Measurements from ENCODE around the gene UFD1. TPM values are rescaled to one million over a fixed set of nuclear protein-coding genes. Genes with fewer than 3 reads are reported as not detected.

Gene UFD1
- total and polyA plus RNA-seq, 11 donors, result 28.7 to 80.5 (median 43.0) TPM

DNA sequence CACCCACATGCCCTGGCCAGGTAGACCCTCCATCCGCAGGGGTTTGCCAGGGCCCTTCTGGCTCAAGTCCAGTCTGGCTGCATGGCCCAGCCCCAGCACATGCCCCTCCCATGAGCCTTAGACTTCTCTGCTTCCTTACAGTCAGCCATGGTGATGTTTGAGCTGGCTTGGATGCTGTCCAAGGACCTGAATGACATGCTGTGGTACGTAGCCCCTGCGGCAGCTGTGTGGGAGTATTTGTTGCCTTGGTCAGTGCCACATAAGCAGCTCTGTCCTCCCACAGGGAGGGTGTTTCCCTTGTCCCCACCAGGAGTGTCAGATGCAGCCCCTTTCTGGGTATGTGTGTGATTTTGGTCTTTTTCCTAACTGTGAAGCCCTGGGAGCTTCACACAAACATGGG lies 18.3 kb upstream of the UFD1 start:
- DNase-seq (peak in 1 of 5 donors; percentile 47), ATAC-seq (peak in 1 of 4 donors; percentile 65)
- H3K27me3 ChIP-seq, result no peaks in the 10 kb centered on the region
- no peak for TF ChIP-seq POLR2A (IDR thresholded peaks at IDR 0.05)
- no peak for TF ChIP-seq CTCF (IDR thresholded peaks at IDR 0.05)
- H3K9me3 ChIP-seq, result no peaks in the 10 kb centered on the region
- WGBS, 4 donors, result 35 to 46% (median 38%) methylated on average over 3 of the region's 3 CpGs
- H3K4me1 ChIP-seq, result no peaks in the 10 kb centered on the region
- intact Hi-C loops (cut with DNase I), result loop anchor here in 8 of 10 donors (2.0 to 10.0 kb wide), 5 partner anchors 130 to 218 kb away; partner anchors contain the start of gene SEPTIN5 (in 1 of the 8)
- peaks cover 0 to 6% (median 0%) of the 10 kb centered on the region in 9 donors for H3K36me3 ChIP-seq
- no peak overlapping the region for H3K27ac ChIP-seq
- H3K4me3 ChIP-seq, result no peak overlapping the region

DNA sequence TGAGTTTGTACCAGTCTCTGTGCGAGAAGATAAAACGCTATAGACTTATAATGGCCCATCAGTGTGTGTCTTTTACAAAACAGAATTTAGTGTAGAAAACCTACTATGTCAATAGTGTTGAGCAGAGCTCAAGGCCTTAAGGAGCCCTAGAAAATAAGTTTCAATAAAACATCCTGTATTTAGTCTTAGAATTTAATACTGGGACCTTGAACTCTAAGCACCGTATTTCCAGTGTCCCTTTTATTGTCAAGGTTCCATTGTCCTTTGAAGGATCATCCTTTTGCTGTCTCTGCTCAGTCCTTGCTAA lies 17.3 kb upstream of the UFD1 start:
- ATAC-seq (no peak), DNase-seq (no peak)
- TF ChIP-seq POLR2A (IDR thresholded peaks at IDR 0.05) (no peak), CTCF (IDR thresholded peaks at IDR 0.05) (no peak)
- Histone ChIP-seq H3K27ac (no peak overlapping the region), H3K27me3 (no peaks in the 10 kb centered on the region), H3K4me3 (no peak overlapping the region), H3K9me3 (no peaks in the 10 kb centered on the region), H3K36me3 (peaks cover 0 to 6% (median 0%) of the 10 kb centered on the region in 9 donors), H3K4me1 (no peaks in the 10 kb centered on the region)
- 95 to 98% (median 97%) methylated on average over 3 of the region's 3 CpGs for WGBS, 4 donors
- intact Hi-C loops (cut with DNase I), result loop anchor here in 9 of 10 donors (1.0 to 10.0 kb wide), 6 partner anchors 131 to 219 kb away; partner anchors contain the start of gene SEPTIN5 (in 1 of the 9)

GRCh38 chr22:19495562-19496323 lies 16.8 kb upstream of the UFD1 start:
- no peak for DNase-seq
- TF ChIP-seq POLR2A (IDR thresholded peaks at IDR 0.05), result no peak
- peak in 11 of 12 donors; percentile 5 to 57 (median 37) for TF ChIP-seq CTCF (IDR thresholded peaks at IDR 0.05)
- intact Hi-C loops (cut with DNase I), result loop anchor here in 9 of 10 donors (1.0 to 10.0 kb wide), 6 partner anchors 132 to 219 kb away; partner anchors contain the start of gene SEPTIN5 (in 1 of the 9)
- Histone ChIP-seq H3K9me3 (no peaks in the 10 kb centered on the region), H3K27ac (no peak overlapping the region), H3K4me3 (no peak overlapping the region), H3K4me1 (no peaks in the 10 kb centered on the region), H3K36me3 (peaks cover 0 to 6% (median 0%) of the 10 kb centered on the region in 9 donors), H3K27me3 (no peaks in the 10 kb centered on the region)
- ATAC-seq, result peak in 1 of 4 donors; percentile 64
- 65 to 75% (median 69%) methylated on average over 5 of the region's 5 CpGs for WGBS, 4 donors

- H3K36me3 ChIP-seq, result peaks cover 0 to 6% (median 0%) of the 10 kb centered on the region in 9 donors
- DNase-seq, result no peak
- H3K4me1 ChIP-seq, result no peaks in the 10 kb centered on the region
- TF ChIP-seq CTCF (IDR thresholded peaks at IDR 0.05) (no peak), POLR2A (IDR thresholded peaks at IDR 0.05) (no peak)
- no peak overlapping the region for H3K27ac ChIP-seq
- intact Hi-C loops (cut with DNase I), result loop anchor here in 4 of 10 donors (5.0 to 10.0 kb wide), 3 partner anchors 133 to 220 kb away; partner anchors contain the start of gene SEPTIN5 (in 1 of the 4)
- no peak for ATAC-seq
- H3K9me3 ChIP-seq, result no peaks in the 10 kb centered on the region
- WGBS, 4 donors, result 93 to 95% (median 94%) methylated on average over 6 of the region's 6 CpGs
- no peaks in the 10 kb centered on the region for H3K27me3 ChIP-seq
- H3K4me3 ChIP-seq, result no peak overlapping the region
These were observed 15.7 kb upstream of the UFD1 start for GRCh38 chr22:19494676-19495173.
